ENCODE results near the gene MEGF6.
"Not testable (repeated sequence)": the region's sequence is repeated elsewhere in the genome, so short reads cannot be mapped to it uniquely, and the experiment has no call there.

The MEGF6 gene

DNA sequence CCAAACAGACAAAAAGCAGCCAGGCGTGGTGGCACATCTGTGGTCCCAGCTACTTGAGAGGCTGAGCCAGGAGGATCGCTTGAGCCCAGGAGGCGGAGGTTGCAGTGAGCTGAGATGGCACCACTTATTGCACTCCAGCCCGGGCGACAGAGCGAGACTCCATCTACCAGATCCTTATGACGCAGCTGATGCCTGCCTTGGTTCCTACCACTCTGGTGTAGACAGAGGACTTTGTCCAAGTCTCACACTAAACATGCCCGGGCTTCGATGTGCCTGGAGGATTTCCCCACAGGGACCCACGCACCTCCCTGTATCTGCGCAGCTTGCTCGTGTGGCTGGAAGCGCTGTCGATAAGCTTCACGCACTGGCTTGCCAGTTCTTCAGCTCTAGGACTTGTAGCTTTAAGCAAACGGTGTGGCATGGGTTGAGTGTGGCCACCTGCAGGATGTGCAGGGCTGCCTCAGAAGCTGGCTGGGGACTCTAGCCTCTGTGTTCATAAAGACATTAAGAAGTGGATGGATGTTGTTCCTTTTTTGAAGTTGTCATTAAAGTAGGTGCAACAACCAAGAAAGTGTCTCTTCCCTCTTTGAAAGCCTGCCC lies 18.4 kb upstream of the MEGF6 start:
- no peak for DNase-seq

- DNase-seq = no peak
Measured at GRCh38 chr1:3628445-3628844, 17.1 kb upstream of the MEGF6 start.

- DNase-seq = no peak
Measured at GRCh38 chr1:3627515-3628253, 16.4 kb upstream of the MEGF6 start.

GRCh38 chr1:3626025-3626424 lies 14.7 kb upstream of the MEGF6 start:
- no peak for DNase-seq

- DNase-seq = peak; percentile 87
Measured at GRCh38 chr1:3625151-3625907, 14.0 kb upstream of the MEGF6 start.

- DNase-seq = peak; percentile 98
Measured at GRCh38 chr1:3624200-3625136, 13.2 kb upstream of the MEGF6 start, which contains the start of gene TPRG1L. TSS of gene TPRG1L (plus strand) at chr1:3625015. CDS start at chr1:3625073, 58 bp downstream.

DNA sequence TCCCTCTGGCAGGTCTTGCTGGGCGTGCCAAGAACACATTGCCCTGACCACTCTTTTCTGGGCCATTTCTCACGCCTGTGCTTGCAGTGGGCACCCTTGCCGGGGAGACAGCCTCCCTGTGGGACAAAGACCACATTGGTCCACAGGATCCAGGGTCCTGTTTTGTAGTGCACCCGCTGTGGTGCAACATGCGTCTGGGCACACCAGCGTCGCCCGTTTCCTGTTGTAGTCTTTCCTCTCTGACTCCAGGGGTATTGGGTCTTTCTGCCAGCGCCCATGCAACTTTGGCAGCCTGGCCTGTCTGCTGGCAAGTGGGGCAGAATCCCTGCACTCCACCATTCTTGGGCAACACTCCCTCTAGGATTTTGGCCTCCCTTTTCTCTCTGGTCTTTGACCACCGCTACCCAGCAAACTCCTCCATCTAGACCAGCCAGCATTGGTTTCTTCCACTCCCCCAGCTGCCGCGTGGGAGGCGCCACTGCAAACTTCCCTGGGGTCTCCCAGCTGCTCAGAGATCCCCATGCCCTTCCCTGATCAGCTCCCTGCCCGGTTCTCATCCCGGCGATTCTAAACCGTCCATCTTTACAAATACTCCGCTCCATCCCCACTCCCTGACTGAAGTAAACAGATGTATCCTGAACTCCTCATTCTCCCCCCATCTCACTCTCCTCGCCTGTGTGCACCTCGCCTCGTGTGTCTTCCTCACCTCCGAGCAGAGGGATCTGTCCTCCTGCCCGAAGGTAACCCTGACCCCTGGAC lies 12.3 kb upstream of the MEGF6 start:
- DNase-seq = no peak

GRCh38 chr1:3622102-3622501 lies 10.8 kb upstream of the MEGF6 start:
- not testable (repeated sequence) for DNase-seq

DNA sequence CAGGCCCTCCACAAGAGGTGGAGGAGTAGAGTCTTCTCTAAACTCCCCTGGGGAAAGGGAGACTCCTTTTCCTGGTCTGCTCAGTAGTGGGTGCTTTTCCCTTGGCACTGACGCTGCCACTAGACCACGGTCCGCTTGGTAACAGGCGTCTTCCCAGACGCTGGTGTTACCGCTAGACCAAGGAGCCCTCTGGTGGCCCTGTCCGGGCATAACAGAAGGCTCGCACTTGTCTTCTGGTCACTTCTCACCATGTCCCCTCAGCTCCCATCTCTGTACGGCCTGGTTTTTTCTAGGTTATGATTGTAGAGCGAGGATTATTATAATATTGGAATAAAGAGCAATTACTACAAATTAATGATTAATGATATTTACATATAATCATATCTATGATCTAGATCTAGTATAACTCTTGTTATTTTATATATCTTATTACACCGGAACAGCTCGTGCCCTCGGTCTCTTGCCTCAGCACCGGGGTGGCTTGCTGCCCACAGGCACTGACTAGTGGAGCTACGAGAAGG lies 9.9 kb upstream of the MEGF6 start:
- not testable (repeated sequence) for DNase-seq

DNA sequence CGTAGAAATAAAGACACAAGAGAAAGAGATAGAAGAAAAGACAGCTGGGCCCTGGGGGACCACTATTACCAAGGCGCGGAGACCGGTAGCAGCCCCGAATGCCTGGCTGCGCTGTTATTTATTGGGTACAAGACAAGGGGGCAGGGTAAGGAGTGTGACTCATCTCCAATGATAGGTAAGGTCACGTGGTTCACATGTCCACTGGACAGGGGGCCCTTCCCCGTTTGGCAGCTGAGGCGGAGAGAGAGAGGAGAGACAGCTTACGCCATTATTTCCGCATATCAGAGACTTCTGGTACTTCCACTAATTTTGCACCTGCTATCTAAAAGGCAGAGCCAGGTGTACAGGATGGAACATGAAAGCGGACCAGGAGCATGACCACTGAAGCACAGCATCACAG lies 9.4 kb upstream of the MEGF6 start:
- DNase-seq = no peak

DNA sequence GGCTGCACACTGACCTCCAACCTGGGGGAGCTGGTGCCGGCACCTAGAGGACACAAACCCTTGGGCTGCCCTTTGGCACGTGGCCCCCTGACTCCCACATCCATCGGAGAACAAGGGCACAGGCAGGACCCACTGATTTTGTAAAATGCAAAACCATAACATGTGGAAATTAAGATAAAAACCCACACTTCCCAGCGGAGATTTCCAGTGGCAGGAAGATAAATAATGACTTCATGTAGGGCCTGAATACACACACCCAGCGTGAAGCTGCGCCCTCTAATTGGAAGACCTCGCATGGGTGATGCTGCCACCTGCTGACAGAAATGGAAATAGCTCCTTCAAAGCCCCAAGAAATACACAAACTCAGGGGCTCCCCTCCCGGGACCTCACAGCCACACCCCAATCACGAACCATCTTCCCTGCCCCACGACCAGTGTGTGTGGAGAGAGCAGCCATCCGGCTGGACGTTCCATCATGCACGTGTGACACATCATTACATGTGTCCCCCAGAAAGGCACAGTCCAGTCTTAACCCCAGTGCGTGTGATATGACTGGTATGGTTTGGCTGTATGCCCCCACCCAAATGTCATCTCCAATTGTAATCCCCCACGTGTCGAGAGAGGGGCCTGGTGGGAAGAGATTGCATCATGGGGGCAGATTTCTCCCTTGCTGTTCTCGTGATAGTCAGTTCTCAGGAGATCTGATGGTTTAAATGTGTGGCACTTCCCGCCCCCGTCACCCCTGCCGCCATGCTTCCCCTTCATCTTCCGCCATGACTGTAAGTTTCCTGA lies 7.8 kb upstream of the MEGF6 start:
- DNase-seq = peak; percentile 89

DNA sequence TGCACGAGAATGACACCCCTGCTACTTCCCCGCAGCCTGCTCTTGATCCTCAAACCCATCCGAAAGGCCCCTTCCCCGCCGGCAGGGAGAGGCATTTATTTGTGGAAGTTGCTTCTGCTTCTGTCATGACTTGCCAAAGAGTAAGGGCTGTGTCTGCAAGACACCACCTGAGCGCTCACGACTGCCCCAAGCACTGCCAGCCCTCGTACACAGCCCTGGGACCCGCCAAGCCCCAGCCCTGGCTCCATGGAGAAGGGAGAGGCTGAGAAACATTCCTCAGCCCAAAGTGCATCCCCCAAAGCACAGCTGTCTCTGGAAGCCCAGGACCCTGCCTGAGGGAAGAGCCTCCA lies 7.2 kb upstream of the MEGF6 start:
- no peak for DNase-seq

DNA sequence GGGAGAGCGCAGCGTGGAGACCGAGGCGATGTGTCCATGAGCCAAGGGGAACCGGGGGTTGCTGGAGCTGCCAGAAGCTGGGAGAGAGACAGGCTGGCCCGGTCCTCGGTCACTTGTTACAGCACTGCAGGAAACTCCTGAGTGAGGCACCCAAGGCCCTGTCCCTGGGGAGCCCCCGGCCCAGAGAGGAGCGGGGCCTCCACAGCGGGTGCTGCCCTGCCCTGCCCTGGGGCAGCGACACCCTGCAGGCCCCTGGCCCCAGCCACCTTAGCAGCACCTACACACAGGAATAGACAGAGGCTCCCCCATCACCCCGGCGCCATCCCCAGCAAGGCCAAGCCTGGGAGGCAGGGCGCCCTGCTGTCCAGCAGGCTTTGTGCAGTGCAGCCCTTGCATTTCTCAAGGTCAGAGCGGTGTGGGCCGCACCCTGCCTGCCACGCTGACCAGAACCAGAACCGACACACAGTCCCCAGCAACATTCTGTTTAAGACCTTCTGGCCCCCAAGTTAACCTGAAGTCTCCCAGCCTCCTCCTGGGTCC lies 6.6 kb upstream of the MEGF6 start:
- DNase-seq = no peak

DNA sequence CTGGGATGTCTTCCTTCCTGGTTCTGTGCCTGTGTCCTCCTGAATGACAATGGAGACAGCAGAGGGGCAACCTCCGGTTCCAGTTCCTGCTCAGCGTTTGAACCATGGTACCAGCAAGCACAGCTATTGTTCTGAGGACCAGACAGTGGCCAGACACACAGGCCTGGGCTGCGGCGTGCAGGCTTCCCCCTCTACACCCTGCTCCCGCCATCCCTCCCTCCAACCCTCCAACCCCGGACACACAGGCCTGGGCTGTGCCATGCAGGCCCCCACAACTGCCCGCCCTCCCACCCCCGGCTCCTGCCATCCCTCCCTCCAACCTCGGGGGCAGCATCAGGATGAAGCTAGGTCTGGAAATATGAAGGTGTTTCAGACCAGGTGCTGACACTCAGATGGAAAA lies 5.6 kb upstream of the MEGF6 start:
- DNase-seq = no peak

DNA sequence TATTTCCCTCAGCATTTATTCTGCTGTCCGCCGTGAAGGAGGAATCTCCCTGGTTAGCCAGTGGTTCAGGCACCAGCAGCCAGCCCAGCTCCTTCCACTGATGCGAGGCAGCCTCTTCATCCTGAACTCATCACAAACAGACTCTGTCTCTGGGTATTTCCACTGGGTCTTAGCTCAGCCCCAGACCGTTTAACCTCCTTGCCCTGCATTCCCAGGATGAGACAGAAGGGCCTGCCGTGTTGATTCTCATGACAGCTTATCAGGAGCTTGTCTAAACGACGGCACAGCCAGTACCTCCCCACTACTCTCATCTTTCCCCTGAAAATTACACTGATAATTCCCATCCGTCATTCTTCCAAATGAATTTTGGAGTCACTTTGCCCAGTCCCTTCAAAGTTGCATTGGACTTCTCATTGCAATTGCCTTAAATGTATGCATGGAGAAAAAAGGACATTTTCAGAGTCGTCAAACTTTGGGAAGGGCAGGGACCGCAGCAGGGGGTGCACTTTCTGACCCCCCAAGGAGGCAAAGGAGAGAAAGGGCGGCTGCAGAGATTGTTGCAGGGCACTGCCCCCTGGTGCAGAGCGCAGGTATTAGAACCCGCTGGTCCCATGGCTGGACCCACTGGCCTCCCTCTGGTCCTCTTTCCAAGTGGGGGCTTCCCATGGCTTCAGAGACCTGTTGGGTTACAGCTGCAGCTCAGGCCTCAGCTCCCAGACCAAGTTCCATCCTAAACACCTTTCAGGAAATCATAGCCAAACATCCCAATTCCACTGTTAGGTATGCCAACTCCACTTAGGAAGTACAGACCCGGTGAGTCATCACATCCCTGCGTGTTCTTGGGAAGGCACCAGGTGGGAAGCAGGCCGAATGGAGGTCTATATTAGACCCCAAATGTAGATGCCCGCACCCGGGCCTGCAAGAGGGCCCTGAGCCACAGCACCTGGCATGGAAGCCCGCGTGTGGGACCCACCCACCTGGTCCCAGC lies 3.7 kb upstream of the MEGF6 start:
- DNase-seq = peak; percentile 46

- DNase-seq = no peak
Measured at GRCh38 chr1:3612123-3612522, 815 bp upstream of the MEGF6 start.

- DNase-seq = peak; percentile 61
Measured at GRCh38 chr1:3610527-3611169, 660 bp downstream of the MEGF6 start.

DNA sequence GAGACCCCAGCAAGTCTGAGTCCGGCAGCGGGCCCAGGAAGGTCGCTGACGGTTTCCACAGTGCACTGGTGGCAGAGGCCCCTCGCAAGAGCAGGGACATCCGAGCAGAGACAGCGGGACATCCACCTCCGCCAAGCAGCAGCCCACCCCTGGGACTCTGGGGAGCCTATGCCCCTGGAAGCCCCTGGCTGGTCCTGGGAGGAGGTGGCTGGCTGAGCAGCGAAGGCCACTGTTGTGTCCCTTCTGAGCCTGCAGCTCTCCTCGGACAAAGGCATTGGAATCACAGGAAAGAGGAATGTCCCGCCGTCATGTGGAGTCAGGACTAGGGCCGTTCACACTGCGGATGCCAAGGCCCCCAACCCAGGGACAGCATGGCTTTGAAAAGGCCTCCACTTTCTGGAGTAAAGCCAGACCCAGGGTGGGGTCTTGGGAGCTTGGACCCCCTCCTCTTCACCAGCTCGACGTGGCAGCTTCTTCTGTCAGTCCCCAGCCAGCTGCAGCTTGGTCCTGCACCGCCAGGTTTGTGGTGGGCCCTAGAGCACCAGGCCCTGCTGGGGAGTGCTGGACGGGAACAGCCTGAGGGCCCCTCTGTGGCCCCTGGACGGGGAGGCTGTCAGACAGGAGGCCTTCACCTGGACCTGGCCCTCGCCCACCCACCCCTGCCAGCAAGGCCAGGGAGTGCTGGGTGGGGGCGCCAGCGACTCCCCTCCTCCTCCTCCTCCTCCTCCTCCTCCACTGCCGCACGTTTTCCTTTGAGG lies 1.4 kb downstream of the MEGF6 start:
- DNase-seq = no peak
